Testis (tissue), 3 donors: Measurements from ENCODE around the gene FBLN5. TPM values are rescaled to one million over a fixed set of nuclear protein-coding genes. Genes with fewer than 3 reads are reported as not detected.

Source experiments
- DNase-seq: peaks from one replicate; pipeline ENCODE4 v3.0.0-alpha.2; 2019
- H3K27ac ChIP-seq, 2 donors: fragments of 200-600 bp; sonication (generic); one replicate each; pipeline ENCODE4 v1.5.1; 2019
- H3K27me3 ChIP-seq: fragments of 200-600 bp; sonication (generic); one replicate; pipeline ENCODE4 v1.5.1; 2019
- H3K36me3 ChIP-seq: fragments of 200-600 bp; sonication (generic); one replicate; pipeline ENCODE4 v1.5.1; 2017; ENCODE audit warnings: low read depth; ENCODE audit errors: missing control alignments
- H3K4me1 ChIP-seq: fragments of 200-600 bp; sonication (generic); one replicate; pipeline ENCODE4 v1.5.1; 2019
- H3K4me3 ChIP-seq, 2 donors: fragments of 200-600 bp; sonication (generic); one replicate each; pipeline ENCODE4 v1.5.1; 2017 to 2019
- H3K9me3 ChIP-seq: fragments of 200-600 bp; sonication (generic); one replicate; pipeline ENCODE4 v1.5.1; 2017
- CTCF ChIP-seq, 3 experiments: fragments of 450-650 bp in 2 of 3; fragments of 200-600 bp in 1 of 3; sonication (generic) in 1 of 3; IDR thresholded peaks; one replicate each; pipeline ENCODE4 v1.5.1; 2016 to 2019; ENCODE audit warnings: antibody characterized with exemption in 3 of 3, mild to moderate bottlenecking in 2 of 3, moderate library complexity in 1 of 3
- POLR2A ChIP-seq: fragments of 450-650 bp; IDR thresholded peaks from one replicate; pipeline ENCODE4 v1.6.1; 2017; ENCODE audit warnings: antibody characterized with exemption, mild to moderate bottlenecking, moderate library complexity
- WGBS, 2 donors: methylation state at CpG; one replicate each; pipeline ENCODE4 v1.1.5; 2018; 5-methylcytosine and 5-hydroxymethylcytosine counted together
- intact Hi-C: fragments of 100-400 bp; cut with DNase I; formaldehyde crosslinking; loops from one replicate; pipeline ENCODE4 v1.15.1; 2023; ENCODE audit warnings: low total_unique reads
- polyA plus RNA-seq: library from polyadenylated mRNA; stranded (reverse); fragments of 350-450 nt; fragmentation: Illumina TruSeq; extraction: RNeasy Lipid Tissue Mini Kit (QIAGEN cat#74804); gene quantifications from one replicate; pipeline ENCODE4 v1.2.3, GENCODE V29; 2014; ENCODE audit warnings: low read depth, low replicate concordance; ENCODE audit not compliant: insufficient read depth
- total RNA-seq, 2 donors: library from RNA; depleted of rRNA; stranded (reverse); fragments of >200 nt; gene quantifications; one replicate each; pipeline ENCODE4 v1.2.3, GENCODE V29; 2016

FBLN5 gene
- total and polyA plus RNA-seq, 3 donors from 2014 or later: 88.1 to 118 (median 110) TPM

- Histone ChIP-seq H3K36me3 (no peaks in the 10 kb centered on the region), H3K4me1 (peaks cover 10% of the 10 kb centered on the region), H3K4me3 (no peak overlapping the region), H3K9me3 (no peaks in the 10 kb centered on the region), H3K27me3 (no peaks in the 10 kb centered on the region), H3K27ac (no peak overlapping the region)
- intact Hi-C loops: no loop called here
- TF ChIP-seq POLR2A (no peak), CTCF (IDR thresholded peaks at IDR 0.05) (no peak)
- WGBS, 2 donors: 91 to 95% methylated on average over 6 of the region's 6 CpGs
- no peak for DNase-seq
These were observed 71.0 kb downstream of the FBLN5 start for GRCh38 chr14:91876492-91876891.

- Histone ChIP-seq H3K27ac (no peak overlapping the region), H3K9me3 (no peaks in the 10 kb centered on the region), H3K4me1 (peaks cover 10% of the 10 kb centered on the region), H3K27me3 (no peaks in the 10 kb centered on the region), H3K36me3 (no peaks in the 10 kb centered on the region), H3K4me3 (no peak overlapping the region)
- intact Hi-C loops: no loop called here
- no peak for DNase-seq
- no peak for TF ChIP-seq POLR2A
- 87 to 92% methylated on average over 8 to 9 of the region's 9 CpGs for WGBS, 2 donors
These were observed 71.8 kb downstream of the FBLN5 start for GRCh38 chr14:91875525-91876286.

- H3K27me3 ChIP-seq: no peaks in the 10 kb centered on the region
- H3K4me1 ChIP-seq: peaks cover 10% of the 10 kb centered on the region
- DNase-seq: no peak
- intact Hi-C loops: no loop called here
- H3K36me3 ChIP-seq: no peaks in the 10 kb centered on the region
- peak overlapping the region in 1 of 2 donors; percentile 9 for H3K27ac ChIP-seq
- H3K4me3 ChIP-seq: no peak overlapping the region
- 79 to 88% methylated on average over 14 to 15 of the region's 15 CpGs for WGBS, 2 donors
- H3K9me3 ChIP-seq: no peaks in the 10 kb centered on the region
- no peak for TF ChIP-seq CTCF (IDR thresholded peaks at IDR 0.05)
- TF ChIP-seq POLR2A: no peak
These were observed 73.8 kb downstream of the FBLN5 start for GRCh38 chr14:91873471-91874415.

- Histone ChIP-seq H3K27ac (peak overlapping the region in 1 of 2 donors; percentile 9), H3K4me1 (peaks cover 10% of the 10 kb centered on the region), H3K4me3 (no peak overlapping the region), H3K36me3 (no peaks in the 10 kb centered on the region), H3K9me3 (no peaks in the 10 kb centered on the region), H3K27me3 (no peaks in the 10 kb centered on the region)
- no peak for TF ChIP-seq POLR2A
- TF ChIP-seq CTCF (IDR thresholded peaks at IDR 0.05): no peak
- intact Hi-C loops: no loop called here
- DNase-seq: peak; percentile 58
- WGBS, 2 donors: 71 to 73% methylated on average over 15 of the region's 15 CpGs
These were observed 74.7 kb downstream of the FBLN5 start for GRCh38 chr14:91872517-91873470.
